22Rv1 (cell line): ENCODE measurements around the gene TP53RK.
A peak's percentile ranks its signal among the peaks of the same experiment; 100 is the strongest.

Experiments used
- H3K27ac ChIP-seq: fragments of 450-650 bp; 2 replicates; pipeline ENCODE4 v1.5.1; 2017
- CTCF ChIP-seq: fragments of 450-650 bp; IDR thresholded peaks from 2 replicates; pipeline ENCODE4 v1.5.1; 2017; ENCODE audit warnings: mild to moderate bottlenecking
- ZFX ChIP-seq: fragments of 450-650 bp; IDR thresholded peaks from 2 replicates; pipeline ENCODE4 v1.6.1; 2017; ENCODE audit warnings: antibody characterized with exemption, borderline replicate concordance

Gene TP53RK

GRCh38 chr20:46689082-46689753 is at the start of gene TP53RK:
Gene TP53RK, minus strand, starts transcription at chr20:46689444. Its CDS starts 30 bp downstream, at chr20:46689414.
- TF ChIP-seq ZFX (no peak), CTCF (peak; percentile 17; the same call in 1 of the 2 replicates)
- H3K27ac ChIP-seq, result peak within 1 kb of the TSS; percentile 98

- H3K27ac ChIP-seq, result no peak overlapping the region
- TF ChIP-seq ZFX, result no peak
Observed at GRCh38 chr20:46735436-46735835, 46.2 kb upstream of the TP53RK start.

- TF ChIP-seq CTCF (no peak), ZFX (no peak)
Observed at GRCh38 chr20:46731770-46732169, 42.5 kb upstream of the TP53RK start.

DNA sequence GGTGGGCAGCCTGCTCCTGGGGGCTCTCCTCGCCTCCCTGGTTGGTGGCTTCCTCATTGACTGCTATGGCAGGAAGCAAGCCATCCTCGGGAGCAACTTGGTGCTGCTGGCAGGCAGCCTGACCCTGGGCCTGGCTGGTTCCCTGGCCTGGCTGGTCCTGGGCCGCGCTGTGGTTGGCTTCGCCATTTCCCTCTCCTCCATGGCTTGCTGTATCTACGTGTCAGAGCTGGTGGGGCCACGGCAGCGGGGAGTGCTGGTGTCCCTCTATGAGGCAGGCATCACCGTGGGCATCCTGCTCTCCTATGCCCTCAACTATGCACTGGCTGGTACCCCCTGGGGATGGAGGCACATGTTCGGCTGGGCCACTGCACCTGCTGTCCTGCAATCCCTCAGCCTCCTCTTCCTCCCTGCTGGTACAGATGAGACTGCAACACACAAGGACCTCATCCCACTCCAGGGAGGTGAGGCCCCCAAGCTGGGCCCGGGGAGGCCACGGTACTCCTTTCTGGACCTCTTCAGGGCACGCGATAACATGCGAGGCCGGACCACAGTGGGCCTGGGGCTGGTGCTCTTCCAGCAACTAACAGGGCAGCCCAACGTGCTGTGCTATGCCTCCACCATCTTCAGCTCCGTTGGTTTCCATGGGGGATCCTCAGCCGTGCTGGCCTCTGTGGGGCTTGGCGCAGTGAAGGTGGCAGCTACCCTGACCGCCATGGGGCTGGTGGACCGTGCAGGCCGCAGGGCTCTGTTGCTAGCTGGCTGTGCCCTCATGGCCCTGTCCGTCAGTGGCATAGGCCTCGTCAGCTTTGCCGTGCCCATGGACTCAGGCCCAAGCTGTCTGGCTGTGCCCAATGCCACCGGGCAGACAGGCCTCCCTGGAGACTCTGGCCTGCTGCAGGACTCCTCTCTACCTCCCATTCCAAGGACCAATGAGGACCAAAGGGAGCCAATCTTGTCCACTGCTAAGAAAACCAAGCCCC is 36.2 kb upstream of the TP53RK start:
- H3K27ac ChIP-seq, result no peak overlapping the region
- TF ChIP-seq CTCF, result no peak
- no peak for TF ChIP-seq ZFX

More at GRCh38 chr20:46731770-46732169, 42.5 kb upstream of the TP53RK start:
- H3K27ac ChIP-seq, result no peak overlapping the region

DNA sequence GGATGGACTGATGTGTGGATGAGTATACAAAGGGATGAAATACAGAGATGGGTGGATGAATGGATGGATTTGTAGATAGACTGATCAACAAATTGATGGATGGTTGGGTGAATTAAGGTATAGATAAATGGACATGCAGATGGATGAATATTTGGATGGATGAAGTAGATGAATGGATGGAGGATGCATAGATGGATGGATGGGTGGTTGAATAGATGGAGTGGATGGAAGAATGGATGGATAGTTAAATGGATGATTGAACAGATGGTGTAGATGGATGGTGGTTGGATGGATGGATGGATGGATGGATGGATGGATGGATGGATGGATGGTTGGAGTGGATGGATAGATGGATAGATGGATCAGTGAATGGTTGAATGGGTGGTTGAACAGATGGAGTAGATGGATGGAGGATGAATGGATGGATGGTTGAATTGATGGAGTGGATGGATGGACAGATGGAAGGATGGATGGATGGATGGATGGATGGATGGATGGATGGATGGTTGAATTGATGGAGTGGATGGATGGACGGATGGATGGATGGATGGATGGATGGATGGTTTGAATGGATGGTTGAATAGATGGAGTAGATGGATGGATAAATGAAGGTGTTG is 35.2 kb upstream of the TP53RK start:
- no peak for TF ChIP-seq CTCF
- TF ChIP-seq ZFX, result no peak
- no peak overlapping the region for H3K27ac ChIP-seq

- TF ChIP-seq CTCF (no peak), ZFX (no peak)
- H3K27ac ChIP-seq, result no peak overlapping the region
Observed at GRCh38 chr20:46723039-46723438, 33.8 kb upstream of the TP53RK start.

DNA sequence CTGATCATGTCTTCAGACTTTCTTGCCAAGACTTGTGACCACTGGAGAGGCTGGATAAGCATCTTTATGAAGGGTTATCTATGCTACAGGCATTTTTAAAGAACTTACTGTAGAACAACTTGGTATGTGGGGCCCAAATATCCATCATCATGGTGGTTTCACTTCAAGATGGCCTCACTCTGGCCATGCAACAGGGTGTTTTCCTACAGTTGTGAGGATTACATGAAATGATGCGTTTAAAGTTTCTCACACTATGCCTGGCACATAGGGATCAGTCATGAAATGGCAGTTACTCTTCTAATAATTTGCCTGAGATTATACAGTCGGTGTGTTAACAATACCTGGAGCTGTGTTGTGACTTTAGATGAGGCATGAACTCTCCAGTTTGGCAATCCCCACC is 33.2 kb upstream of the TP53RK start:
- H3K27ac ChIP-seq, result no peak overlapping the region
- TF ChIP-seq CTCF (no peak), ZFX (no peak)
